HepG2 (cell line): ENCODE measurements around the gene VSIG8.

Source experiments
- BCL6 ChIP-seq: IDR thresholded peaks from 2 replicates; pipeline ENCODE4 v1.6.1; 2016; ENCODE audit warnings: missing genetic modification reagents, missing compliant biosample characterization
- CEBPB ChIP-seq: IDR thresholded peaks from 2 replicates; pipeline ENCODE4 v1.6.1; 2011; ENCODE audit warnings: low read depth, low read length, improper control_type of control experiment, borderline replicate concordance
- CTCF ChIP-seq: sonication (generic); formaldehyde crosslinking; IDR thresholded peaks from 2 replicates; pipeline ENCODE4 v1.5.0; 2020; ENCODE audit warnings: mild to moderate bottlenecking, missing genetic modification reagents, moderate library complexity
- DNMT3B ChIP-seq: conservative IDR thresholded peaks from 2 replicates; pipeline ENCODE4 v1.6.1; 2016; ENCODE audit warnings: missing biosample characterization, control low read depth
- KLF6 ChIP-seq: IDR thresholded peaks from 2 replicates; pipeline ENCODE4 v1.8.0; 2016; ENCODE audit warnings: missing biosample characterization, missing genetic modification reagents
- MTA3 ChIP-seq: sonication (generic); formaldehyde crosslinking; IDR thresholded peaks from 2 replicates; pipeline ENCODE4 v1.4.0; 2020; ENCODE audit warnings: missing genetic modification reagents
- POLR2A ChIP-seq, 2 experiments: IDR thresholded peaks; 2 replicates each; pipeline ENCODE4 v1.6.1; 2011; ENCODE audit warnings: low read depth in 2 of 2, low read length in 2 of 2, mild to moderate bottlenecking in 1 of 2, moderate library complexity in 1 of 2; ENCODE audit not compliant: insufficient read depth in 1 of 2
- SAFB2 ChIP-seq: sonication (generic); formaldehyde crosslinking; IDR thresholded peaks from 2 replicates; pipeline ENCODE4 v1.5.1; 2020; ENCODE audit warnings: missing genetic modification reagents, low read depth, mild to moderate bottlenecking, borderline replicate concordance
- ZNF33A ChIP-seq: sonication (generic); formaldehyde crosslinking; IDR thresholded peaks from 2 replicates; pipeline ENCODE4 v1.5.1; 2020; ENCODE audit warnings: missing genetic modification reagents, mild to moderate bottlenecking, moderate library complexity, borderline replicate concordance
- ZNF441 ChIP-seq: sonication (generic); formaldehyde crosslinking; IDR thresholded peaks from 2 replicates; pipeline ENCODE4 v1.7.0; 2021; ENCODE audit warnings: missing genetic modification reagents, borderline replicate concordance

GRCh38 chr1:159826441-159827101 lies 35.9 kb downstream of the VSIG8 start, which contains the start of gene SLAMF8:
- TF ChIP-seq ZNF33A (no peak), CEBPB (no peak), SAFB2 (CRISPR knock-in tag) (no peak), KLF6 (CRISPR knock-in tag) (no peak), BCL6 (CRISPR knock-in tag) (no peak), CTCF (CRISPR knock-in tag) (no peak), ZNF441 (CRISPR knock-in tag) (no peak), DNMT3B (CRISPR knock-in tag) (no peak), POLR2A (IDR thresholded peaks at IDR 0.05; ENCODE audit: insufficient read depth in 1 of 2, low read depth in 2 of 2, low read length in 2 of 2) (no peak), MTA3 (CRISPR knock-in tag) (no peak)
